IMR-90 (cell line): ENCODE data around the gene PSMB3. TPM values are rescaled to one million over a fixed set of nuclear protein-coding genes. Genes with fewer than 3 reads are reported as not detected.

Source experiments
- ATAC-seq: fragments of 200-7000 bp; cut with Tn5 transposase; 2 replicates; pipeline ENCODE4 v1.9.1; 2020; ENCODE audit warnings: low read depth, mild to moderate bottlenecking, moderate library complexity
- BruUV-seq: library from RNA; stranded (reverse); fragments of 400-500 nt; replicated peaks from 2 replicates; lab custom pipeline; 2021; lab: Mats Ljungman, UMichigan
- CTCF ChIA-PET: fragments of 300-600 bp; formaldehyde crosslinking; extraction: SDS; loops from one replicate; lab custom pipeline; 2021; ENCODE audit warnings: antibody characterized with exemption; lab: Yijun Ruan, JAX
- POLR2A ChIA-PET: fragments of 300-600 bp; sonication (Branson Sonifier 250); formaldehyde crosslinking; loops from one replicate; lab custom pipeline; 2022; ENCODE audit warnings: antibody characterized with exemption; ENCODE audit not compliant: unreplicated experiment; lab: Charles Lee
- DNase-seq: peaks from one replicate; pipeline ENCODE4 v3.0.0; 2013
- H2AFZ ChIP-seq: replicated peaks from 2 replicates; pipeline ENCODE3; 2013; ENCODE audit warnings: low read length, mild to moderate bottlenecking; ENCODE audit not compliant: poor library complexity
- H2AK5ac ChIP-seq: 2 replicates; pipeline ENCODE4 v1.6.1; 2013; ENCODE audit warnings: low read depth, low read length, inconsistent platforms
- H2AK9ac ChIP-seq: replicated peaks from 2 replicates; pipeline ENCODE3; 2013; ENCODE audit warnings: mild to moderate bottlenecking, low read depth, low read length, moderate library complexity; ENCODE audit not compliant: poor library complexity
- H2BK120ac ChIP-seq: 2 replicates; pipeline ENCODE4 v1.6.1; 2013; ENCODE audit warnings: low read depth, low read length, inconsistent platforms
- H2BK15ac ChIP-seq: 3 replicates; pipeline ENCODE4 v1.6.1; 2013; ENCODE audit warnings: low read depth, low read length, inconsistent platforms
- H2BK20ac ChIP-seq: 2 replicates; pipeline ENCODE4 v1.6.1; 2013; ENCODE audit warnings: low read depth, mild to moderate bottlenecking, inconsistent platforms, low read length, moderate library complexity
- H2BK5ac ChIP-seq: 2 replicates; pipeline ENCODE4 v1.6.1; 2013; ENCODE audit warnings: mild to moderate bottlenecking, low read depth, low read length, inconsistent platforms; ENCODE audit not compliant: poor library complexity, severe bottlenecking
- H3K14ac ChIP-seq: replicated peaks from 2 replicates; pipeline ENCODE4 v1.6.1; 2013; ENCODE audit warnings: low read depth, low read length, inconsistent platforms
- H3K18ac ChIP-seq: 2 replicates; pipeline ENCODE4 v1.6.1; 2013; ENCODE audit warnings: low read depth, low read length, control low read depth
- H3K23ac ChIP-seq: 2 replicates; pipeline ENCODE4 v1.6.1; 2013; ENCODE audit warnings: low read depth, low read length, inconsistent platforms
- H3K27ac ChIP-seq: 2 replicates; pipeline ENCODE4 v1.5.1; 2013; ENCODE audit warnings: mild to moderate bottlenecking, control low read depth, low read length; ENCODE audit not compliant: insufficient read depth
- H3K27me3 ChIP-seq: 2 replicates; pipeline ENCODE4 v1.6.1; 2013; ENCODE audit warnings: low read length; ENCODE audit not compliant: control insufficient read depth, insufficient read depth
- H3K36me3 ChIP-seq: 2 replicates; pipeline ENCODE4 v1.6.1; 2013; ENCODE audit warnings: low read length, mixed read lengths; ENCODE audit not compliant: control insufficient read depth, insufficient read depth
- H3K4ac ChIP-seq: 2 replicates; pipeline ENCODE4 v1.6.1; 2013; ENCODE audit warnings: low read depth, low read length, inconsistent platforms
- H3K4me1 ChIP-seq: 2 replicates; pipeline ENCODE4 v1.6.1; 2013; ENCODE audit warnings: low read length, mixed read lengths; ENCODE audit not compliant: control insufficient read depth, insufficient read depth
- H3K4me2 ChIP-seq: 2 replicates; pipeline ENCODE4 v1.6.1; 2013; ENCODE audit warnings: low read depth, mild to moderate bottlenecking, control low read depth, low read length, moderate library complexity
- H3K4me3 ChIP-seq: 2 replicates; pipeline ENCODE4 v1.5.1; 2013; ENCODE audit warnings: low read depth, mild to moderate bottlenecking, control low read depth, low read length, moderate library complexity; ENCODE audit not compliant: insufficient read depth
- H3K56ac ChIP-seq: 2 replicates; pipeline ENCODE4 v1.6.1; 2013; ENCODE audit warnings: low read length, inconsistent platforms; ENCODE audit not compliant: insufficient read depth; ENCODE audit errors: extremely low read depth
- H3K79me1 ChIP-seq, 2 experiments: 2 replicates each; pipeline ENCODE4 v1.6.1; 2013; ENCODE audit warnings: low read length in 2 of 2, inconsistent platforms in 1 of 2, low read depth in 1 of 2
- H3K9ac ChIP-seq: 2 replicates; pipeline ENCODE4 v1.6.1; 2013; ENCODE audit warnings: low read depth, low read length, control low read depth
- H3K9me1 ChIP-seq: 2 replicates; pipeline ENCODE4 v1.6.1; 2013; ENCODE audit warnings: low read length, inconsistent platforms; ENCODE audit not compliant: insufficient read depth
- H3K9me3 ChIP-seq: 2 replicates; pipeline ENCODE4 v1.6.1; 2013; ENCODE audit warnings: low read length; ENCODE audit not compliant: control insufficient read depth, insufficient read depth
- H4K20me1 ChIP-seq: 2 replicates; pipeline ENCODE4 v1.6.1; 2013; ENCODE audit warnings: low read length, inconsistent platforms; ENCODE audit not compliant: insufficient read depth
- H4K5ac ChIP-seq: 2 replicates; pipeline ENCODE4 v1.6.1; 2013; ENCODE audit warnings: mild to moderate bottlenecking, low read depth, low read length, control low read depth
- H4K8ac ChIP-seq, 2 experiments: 2 replicates each; pipeline ENCODE4 v1.6.1; 2013; ENCODE audit warnings: low read depth in 2 of 2, low read length in 2 of 2, control low read depth in 1 of 2, inconsistent platforms in 1 of 2
- H4K91ac ChIP-seq: 2 replicates; pipeline ENCODE4 v1.6.1; 2013; ENCODE audit warnings: low read depth, low read length, inconsistent platforms; ENCODE audit not compliant: insufficient read depth
- BHLHE40 ChIP-seq: fragments of 150-350 bp; IDR thresholded peaks from 2 replicates; pipeline ENCODE4 v1.6.1; 2016; ENCODE audit warnings: mild to moderate bottlenecking, low read depth, low read length
- CEBPB ChIP-seq: IDR thresholded peaks from 2 replicates; pipeline ENCODE4 v1.6.1; 2012; ENCODE audit warnings: low read depth, low read length, improper control_type of control experiment
- CHD1 ChIP-seq: IDR thresholded peaks from 2 replicates; pipeline ENCODE4 v1.6.1; 2012; ENCODE audit warnings: low read depth, low read length, improper control_type of control experiment
- CTCF ChIP-seq: conservative IDR thresholded peaks from 2 replicates; pipeline ENCODE4 v1.5.1; 2012; ENCODE audit warnings: mild to moderate bottlenecking, low read depth, low read length, improper control_type of control experiment
- ELK1 ChIP-seq: fragments of 150-350 bp; IDR thresholded peaks from 2 replicates; pipeline ENCODE4 v1.6.1; 2016; ENCODE audit warnings: low read depth, mild to moderate bottlenecking, low read length, moderate library complexity, borderline replicate concordance
- MAFK ChIP-seq: IDR thresholded peaks from 2 replicates; pipeline ENCODE4 v1.6.1; 2012; ENCODE audit warnings: low read depth, low read length, improper control_type of control experiment
- MXI1 ChIP-seq: IDR thresholded peaks from 2 replicates; pipeline ENCODE4 v1.6.1; 2012; ENCODE audit warnings: low read depth, mild to moderate bottlenecking, low read length, moderate library complexity, borderline replicate concordance
- RCOR1 ChIP-seq: IDR thresholded peaks from 2 replicates; pipeline ENCODE4 v1.6.1; 2012; ENCODE audit warnings: mild to moderate bottlenecking, low read length, improper control_type of control experiment; ENCODE audit not compliant: insufficient replicate concordance
- RFX5 ChIP-seq: IDR thresholded peaks from 2 replicates; pipeline ENCODE4 v1.8.0; 2012; ENCODE audit warnings: low read depth, mild to moderate bottlenecking, low read length, moderate library complexity
- SMC3 ChIP-seq: fragments of 150-350 bp; IDR thresholded peaks from 2 replicates; pipeline ENCODE4 v1.6.1; 2016; ENCODE audit warnings: low read depth, mild to moderate bottlenecking, antibody characterized with exemption, low read length, moderate library complexity
- WGBS, 2 experiments: methylation state at CpG; one replicate each; pipeline versions ENCODE4 v1.1.5 to v1.1.7; 2013; ENCODE audit warnings: missing lambda C conversion rate in 2 of 2; ENCODE audit not compliant: insufficient read length in 1 of 2; ENCODE audit errors: extremely low coverage in 2 of 2; 5-methylcytosine and 5-hydroxymethylcytosine counted together
- dilution Hi-C: fragments of 300-500 bp; cut with HindIII; formaldehyde crosslinking; loops from one replicate; pipeline ENCODE4 v1.14.3; 2018; ENCODE audit warnings: low sequenced_read_pairs; ENCODE audit not compliant: unreplicated experiment
- in situ Hi-C: fragments of 300-500 bp; cut with MboI; formaldehyde crosslinking; loops from 3 replicates; pipeline ENCODE4 v1.14.3; 2019; ENCODE audit warnings: low sequenced_read_pairs, inconsistent platforms, mixed read lengths
- intact Hi-C: fragments of 100-400 bp; cut with micrococcal nuclease; formaldehyde crosslinking; loops from 2 replicates; pipeline ENCODE4 v1.10.0; 2022
- polyA plus RNA-seq, 3 experiments: library from polyadenylated mRNA; depleted of rRNA; stranded (reverse); fragments of >200 nt; gene quantifications; 2 replicates each; pipeline ENCODE4 v1.2.3, GENCODE V29; 2012; ENCODE audit warnings: low replicate concordance in 1 of 3
- total RNA-seq: library from RNA; depleted of rRNA; stranded (reverse); fragments of >200 nt; gene quantifications from 2 replicates; pipeline ENCODE4 v1.2.3, GENCODE V29; 2012

The PSMB3 gene
- total and polyA plus RNA-seq, 2 of the 4 experiments (the other 2 are of a cell fraction), result 480 to 828 TPM

GRCh38 chr17:38715216-38715943, 37.2 kb upstream of the PSMB3 start:
- Histone ChIP-seq H3K4ac (no peak overlapping the region), H3K4me3 (no peak overlapping the region), H4K91ac (no peak overlapping the region), H3K9ac (no peak overlapping the region), H4K8ac (no peak overlapping the region), H3K27me3 (no peaks in the 10 kb centered on the region), H3K4me1 (no peaks in the 10 kb centered on the region), H4K5ac (no peak overlapping the region), H3K4me2 (no peak overlapping the region), H3K9me3 (no peaks in the 10 kb centered on the region), H3K56ac (no peak overlapping the region), H2AK5ac (no peak overlapping the region), H2BK15ac (no peak overlapping the region), H3K18ac (no peak overlapping the region), H2AK9ac (no peak overlapping the region), H2BK20ac (no peak overlapping the region), H2AFZ (no peak overlapping the region), H3K27ac (no peak overlapping the region), H2BK120ac (no peak overlapping the region), H3K79me1 (peaks cover 0 to 6% of the 10 kb centered on the region in 2 experiments; a peak in 1 of 4 replicates), H3K36me3 (peaks cover 70% of the 10 kb centered on the region), H2BK5ac (no peak overlapping the region), H4K20me1 (0 out of 2 replicates have a peak, but pooled peaks cover 3% of the 10 kb centered on the region), H3K9me1 (no peaks in the 10 kb centered on the region), H3K14ac (no peak overlapping the region), H3K23ac (no peak overlapping the region)
- ChIA-PET POLR2A (no interaction called here), CTCF (no interaction called here)
- in situ Hi-C loops (no loop called here), dilution Hi-C loops (no loop called here), intact Hi-C loops (no loop called here)
- DNase-seq, result no peak
- no peak for ATAC-seq
- no CpG with 5 or more reads among the region's 9 CpGs for WGBS, 2 experiments
- no TSS peak for BruUV-seq
- TF ChIP-seq RFX5 (no peak), ELK1 (no peak), MAFK (no peak), MXI1 (no peak), RCOR1 (no peak), SMC3 (no peak), BHLHE40 (no peak), CTCF (no peak), CHD1 (no peak), CEBPB (no peak)
